T-helper 9 cell (primary cell): ENCODE measurements around the gene TULP4.
"Not testable (repeated sequence)": the region's sequence is repeated elsewhere in the genome, so short reads cannot be mapped to it uniquely, and the experiment has no call there.

Source experiments
- DNase-seq: peaks from one replicate; pipeline ENCODE4 v3.0.0-alpha.2; 2020

Gene TULP4

DNA sequence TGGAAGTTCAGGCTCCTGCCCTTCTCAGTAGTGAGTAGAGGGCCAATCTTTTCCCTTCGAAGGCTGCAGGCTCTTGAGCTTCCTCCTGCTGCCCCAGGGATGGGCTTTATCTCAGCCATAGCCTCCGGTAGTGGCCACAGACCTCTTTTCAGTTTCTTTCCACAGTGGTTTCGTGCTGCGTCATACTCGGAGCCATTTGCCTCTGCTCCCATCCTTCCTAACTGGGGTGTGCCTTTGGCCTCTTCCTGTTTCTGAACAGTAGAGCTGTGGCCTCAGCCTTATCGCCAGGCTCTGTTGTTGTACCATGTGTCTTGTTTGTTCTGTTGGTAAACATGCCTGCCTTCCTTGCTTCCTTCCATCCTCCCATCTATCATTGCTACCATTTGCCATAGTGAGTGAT lies 54.1 kb downstream of the TULP4 start:
- DNase-seq, result no peak

DNA sequence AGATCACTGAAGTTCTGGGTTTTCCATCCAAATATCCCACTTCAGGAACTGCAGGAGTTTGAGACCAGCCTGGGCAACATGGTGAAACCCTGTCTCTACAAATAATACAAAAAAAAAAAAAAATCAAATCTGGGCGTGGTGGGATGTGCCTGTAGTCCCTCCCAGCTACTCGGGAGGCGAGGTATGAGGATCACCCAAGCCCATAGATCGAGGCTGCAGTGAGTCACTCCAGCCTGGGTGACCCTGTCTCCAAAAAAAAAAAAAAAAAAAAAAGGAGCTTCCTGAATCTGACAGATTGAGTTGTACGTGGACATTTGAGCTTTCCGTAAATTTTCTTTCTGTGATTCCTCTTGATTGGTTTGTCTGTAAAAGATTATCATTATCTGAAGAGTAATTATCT lies 55.6 kb downstream of the TULP4 start:
- no peak for DNase-seq

DNA sequence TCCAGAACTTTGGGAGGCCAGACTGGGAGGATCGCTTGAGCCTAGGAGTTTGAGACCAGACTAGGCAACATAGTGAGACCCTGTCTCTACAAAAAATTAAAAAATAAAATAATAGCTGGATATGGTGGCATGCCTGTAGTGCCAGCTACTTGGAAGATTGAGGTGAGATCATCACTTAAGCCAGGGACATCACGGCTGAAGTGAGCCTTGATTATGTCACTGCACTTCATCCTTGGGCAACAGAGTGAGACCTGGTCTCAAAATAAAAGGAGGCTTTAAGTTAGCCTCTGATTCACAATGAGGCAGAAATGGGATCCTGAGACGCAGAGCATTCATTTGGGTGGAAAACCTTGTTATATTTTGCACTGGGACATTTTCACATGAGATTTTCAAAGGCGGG lies 57.0 kb downstream of the TULP4 start:
- no peak for DNase-seq

DNA sequence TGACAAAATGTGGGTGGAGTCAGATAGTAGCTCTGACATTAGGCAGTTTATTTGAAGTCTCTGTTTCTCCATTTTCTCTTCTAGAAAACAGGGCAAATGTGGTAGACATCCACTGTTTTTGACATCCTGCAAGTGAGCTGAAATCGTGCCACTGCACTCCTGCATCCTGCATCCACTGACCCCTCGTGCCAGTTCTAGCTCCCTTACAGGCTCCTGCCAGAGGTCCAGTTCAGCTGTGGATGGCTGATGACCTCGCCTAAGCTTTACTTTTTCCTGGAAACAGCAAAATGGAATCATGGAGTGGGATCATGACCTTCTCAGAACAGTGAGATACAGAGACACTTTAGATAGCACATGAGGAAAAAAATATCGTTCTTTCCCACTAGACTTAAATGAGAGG lies 58.5 kb downstream of the TULP4 start:
- no peak for DNase-seq

DNA sequence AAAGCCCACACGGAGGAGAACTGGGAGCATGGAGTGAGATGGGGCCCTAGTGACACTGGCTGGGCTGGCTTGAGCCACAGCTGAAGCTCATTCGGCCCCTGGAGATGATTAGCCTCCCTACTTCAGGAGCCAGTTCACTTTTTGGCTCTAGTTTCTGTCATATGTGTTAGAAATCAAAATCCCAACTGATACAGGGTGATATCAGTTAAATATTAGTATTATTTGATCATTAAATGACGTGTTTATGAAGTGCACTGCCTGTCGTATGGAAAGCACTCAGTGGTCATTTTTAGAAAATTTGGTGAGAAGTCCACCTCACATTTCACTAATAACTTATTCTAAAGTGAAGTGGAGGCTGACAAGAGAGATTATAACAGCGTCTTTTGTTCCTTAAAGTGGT lies 59.0 kb downstream of the TULP4 start:
- no peak for DNase-seq

DNA sequence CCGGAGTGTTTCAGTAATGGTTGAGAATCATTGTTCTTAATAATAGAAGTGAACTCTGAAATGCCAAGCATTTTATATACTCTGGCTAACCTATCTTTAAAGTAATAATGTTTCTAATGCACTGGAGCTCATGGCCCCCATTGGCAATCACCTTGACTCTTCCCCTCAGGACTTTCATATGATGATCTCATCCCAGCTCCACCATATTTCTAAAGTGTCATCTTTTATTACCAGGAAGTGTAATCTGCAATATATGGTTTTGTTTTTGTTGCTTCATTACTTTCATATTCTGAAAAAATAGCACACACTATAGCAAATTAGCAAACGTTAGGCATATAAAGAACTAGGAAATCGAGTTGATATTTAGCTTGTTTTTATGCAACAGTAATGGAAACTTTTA lies 60.3 kb downstream of the TULP4 start:
- DNase-seq, result no peak

DNA sequence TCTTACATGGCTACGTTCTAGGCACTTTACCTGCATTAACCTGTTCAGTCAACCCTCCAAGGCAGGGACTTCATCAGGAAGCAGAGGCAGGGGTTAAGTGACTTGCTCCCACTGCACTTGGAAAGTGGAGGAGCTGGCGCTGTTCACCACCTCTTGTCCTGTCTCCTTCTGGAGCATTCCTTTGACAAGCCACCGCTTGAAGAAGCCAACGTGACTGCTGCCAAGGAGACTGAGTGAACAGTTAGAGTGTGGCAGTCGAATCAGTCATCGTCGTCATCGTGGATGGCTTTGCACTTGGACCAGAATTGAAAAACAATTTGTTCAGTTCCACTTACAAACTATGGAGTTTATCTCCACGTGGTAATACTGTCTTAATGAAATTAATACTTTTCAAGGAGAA lies 60.9 kb downstream of the TULP4 start:
- no peak for DNase-seq

DNA sequence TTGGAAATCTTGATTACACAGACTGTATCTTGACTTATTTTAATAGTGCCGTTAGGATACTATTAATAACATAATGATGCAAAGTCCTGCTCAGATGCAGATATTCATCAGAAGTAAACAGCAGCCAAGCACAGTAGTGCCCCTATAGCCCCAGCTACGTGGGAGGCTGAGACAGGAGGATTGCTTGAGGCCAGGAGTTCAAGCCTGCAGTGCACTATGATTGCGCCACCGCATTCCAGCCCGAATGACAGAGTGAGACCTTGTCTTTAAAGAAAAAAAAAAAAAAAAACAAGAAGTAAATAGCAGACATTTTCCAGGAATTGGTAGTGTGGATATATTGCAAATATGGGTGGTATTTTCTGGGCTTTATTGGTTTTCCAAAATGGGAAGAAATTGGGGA lies 61.8 kb downstream of the TULP4 start:
- DNase-seq, result no peak

DNA sequence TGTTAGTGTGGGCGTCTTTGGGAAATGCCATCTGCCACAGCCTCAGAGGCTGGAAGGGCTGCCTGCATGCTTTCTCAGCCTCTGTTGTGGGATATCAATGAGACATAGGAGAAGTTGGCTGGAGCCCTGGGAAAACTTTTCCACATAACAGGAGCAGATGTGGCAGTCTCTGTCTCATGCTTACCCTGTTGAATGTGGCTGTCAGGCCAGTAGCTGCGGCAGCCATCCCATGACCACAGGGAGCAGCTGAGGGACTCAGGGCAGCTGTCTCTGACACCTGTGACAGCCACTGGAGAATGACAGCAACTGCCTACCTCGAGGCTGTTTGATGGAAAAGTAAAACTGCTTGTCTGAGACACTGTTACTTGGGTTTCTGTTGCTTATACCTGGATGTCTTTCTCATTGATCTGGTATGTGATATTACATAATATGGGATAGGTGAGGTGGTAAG lies 64.4 kb downstream of the TULP4 start:
- DNase-seq, result no peak

DNA sequence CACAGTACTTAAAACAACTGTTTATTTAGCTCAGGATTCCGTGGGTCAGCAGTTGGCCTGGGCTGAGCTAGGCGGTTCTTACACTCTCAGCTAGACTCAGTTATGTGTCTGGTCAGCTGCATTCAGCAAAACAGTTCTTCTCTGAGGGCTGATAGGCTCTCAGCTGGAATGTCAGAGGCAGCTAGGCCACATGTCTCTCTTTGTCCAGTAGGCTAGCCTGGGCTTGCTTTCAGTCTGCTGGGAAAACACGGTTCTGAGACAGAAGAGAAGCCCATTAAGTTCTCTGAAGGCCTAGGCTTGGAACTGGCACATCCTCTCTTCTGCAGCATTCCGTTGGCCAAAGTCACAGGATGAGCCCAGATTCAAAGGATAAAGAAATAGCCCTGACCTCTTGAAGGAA lies 65.6 kb downstream of the TULP4 start:
- no peak for DNase-seq

DNA sequence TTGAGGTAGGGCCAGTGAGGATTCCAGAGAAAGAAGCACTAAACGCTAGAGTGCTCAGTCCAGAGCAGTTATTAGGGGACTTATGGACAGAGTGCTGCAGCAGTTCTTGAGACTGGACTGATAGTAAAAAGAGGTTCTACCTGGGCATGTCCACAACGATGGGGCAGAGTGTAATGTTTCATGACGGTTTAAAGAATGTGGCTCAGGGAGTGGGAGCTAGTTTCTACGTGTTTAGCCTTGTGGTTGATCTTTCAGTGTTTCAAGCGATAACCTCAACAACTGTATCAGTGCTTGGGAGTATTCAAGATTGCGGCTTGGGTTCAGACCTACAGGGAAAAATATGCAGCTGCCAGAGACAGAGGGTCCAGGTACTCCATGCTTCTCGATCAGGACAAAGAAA lies 67.1 kb downstream of the TULP4 start:
- DNase-seq, result no peak

DNA sequence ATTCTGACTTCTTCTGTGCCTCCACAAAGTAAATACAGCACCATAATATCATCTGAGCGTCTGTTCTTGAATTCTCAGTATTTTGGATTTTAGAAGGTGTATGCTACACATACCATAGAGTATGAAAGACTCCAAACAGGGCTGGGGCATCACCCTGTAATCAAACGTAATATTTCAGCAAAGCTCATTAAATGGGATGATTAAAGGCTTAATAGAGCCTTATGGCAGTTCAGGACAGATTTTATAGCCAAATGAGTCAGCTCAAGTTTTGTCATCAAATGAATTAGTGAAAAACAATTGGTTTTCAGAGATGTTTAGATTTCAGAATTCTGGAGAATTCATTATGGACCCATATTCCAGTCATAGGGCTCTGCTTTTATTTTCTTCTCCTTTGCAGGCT lies 68.9 kb downstream of the TULP4 start:
- DNase-seq, result no peak

DNA sequence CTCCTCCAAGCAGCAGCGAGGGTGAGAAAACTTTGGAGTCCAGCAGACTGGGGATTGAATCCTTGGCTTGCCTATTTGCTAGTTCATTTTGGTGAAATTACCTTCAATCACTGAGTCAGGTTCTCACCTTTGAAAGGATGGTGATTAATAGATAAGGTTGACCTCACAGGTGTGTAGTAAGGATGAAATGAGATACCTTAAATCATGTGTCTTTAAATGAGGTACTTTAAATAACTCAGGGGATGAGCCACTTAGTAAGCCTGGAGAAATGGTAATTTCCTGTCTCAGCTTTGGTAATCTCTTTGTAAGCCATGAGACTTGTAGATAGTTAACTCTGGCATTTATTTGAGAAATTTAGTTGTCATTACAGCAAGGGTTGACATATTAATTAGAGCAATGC lies 70.2 kb downstream of the TULP4 start:
- no peak for DNase-seq

DNA sequence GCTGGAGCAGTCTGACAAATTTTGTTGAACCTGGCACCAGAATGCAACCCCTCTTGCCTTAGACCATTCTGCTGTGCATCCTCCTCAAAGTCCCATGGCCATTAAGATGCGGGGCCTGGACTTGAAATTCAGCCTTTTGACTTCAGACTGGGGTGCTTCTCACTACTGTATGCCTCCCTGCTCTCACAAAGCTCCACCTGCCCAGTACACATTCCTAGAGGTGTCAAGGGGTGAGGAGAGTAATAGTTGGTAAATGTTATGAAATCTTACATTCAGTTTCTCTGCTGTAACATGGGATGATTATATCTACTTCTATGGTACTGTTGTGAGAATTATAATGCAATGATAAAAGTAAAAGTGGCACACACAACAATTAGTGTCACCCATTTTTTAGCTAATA lies 70.8 kb downstream of the TULP4 start:
- DNase-seq, result no peak

DNA sequence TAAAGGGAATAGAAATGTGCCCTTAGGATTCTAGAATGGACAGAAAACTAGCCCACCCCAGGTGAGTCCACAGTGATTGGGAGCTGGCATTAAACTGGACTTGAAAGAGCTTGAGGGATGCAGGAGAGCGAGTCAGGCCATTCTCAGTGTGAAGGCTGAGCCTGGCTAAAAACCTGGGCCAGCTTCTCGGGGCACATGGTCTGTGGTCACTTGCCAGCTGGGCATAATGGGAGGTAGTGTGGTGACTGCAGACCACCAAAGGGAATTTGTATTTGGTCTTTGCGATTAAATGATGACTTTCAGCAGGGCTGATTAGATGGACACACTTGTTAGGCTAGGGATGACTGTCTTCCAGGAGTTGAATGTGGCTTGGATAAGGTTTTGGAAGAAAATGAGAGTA lies 71.3 kb downstream of the TULP4 start:
- no peak for DNase-seq

DNA sequence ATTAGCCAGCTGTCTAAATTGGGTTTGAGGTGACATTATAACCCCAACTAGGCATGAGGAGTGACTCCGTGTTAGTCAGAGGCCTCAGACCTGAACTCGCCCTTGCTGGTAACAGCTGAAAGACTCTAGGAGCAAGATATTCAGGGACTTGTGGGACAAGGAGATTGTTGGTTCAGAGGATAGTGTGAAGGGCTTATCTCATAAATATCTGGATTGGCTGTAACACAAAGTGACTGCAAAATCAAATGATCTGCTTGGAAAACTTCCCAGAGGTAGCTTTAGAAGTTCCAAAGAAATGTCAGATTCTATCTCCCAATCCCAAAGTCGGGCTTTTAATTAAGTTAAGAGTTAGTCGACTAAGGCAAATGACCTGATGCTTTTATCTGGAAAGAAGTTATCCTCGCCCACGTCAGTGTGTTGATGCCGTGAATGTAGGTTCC lies 72.4 kb downstream of the TULP4 start:
- no peak for DNase-seq

DNA sequence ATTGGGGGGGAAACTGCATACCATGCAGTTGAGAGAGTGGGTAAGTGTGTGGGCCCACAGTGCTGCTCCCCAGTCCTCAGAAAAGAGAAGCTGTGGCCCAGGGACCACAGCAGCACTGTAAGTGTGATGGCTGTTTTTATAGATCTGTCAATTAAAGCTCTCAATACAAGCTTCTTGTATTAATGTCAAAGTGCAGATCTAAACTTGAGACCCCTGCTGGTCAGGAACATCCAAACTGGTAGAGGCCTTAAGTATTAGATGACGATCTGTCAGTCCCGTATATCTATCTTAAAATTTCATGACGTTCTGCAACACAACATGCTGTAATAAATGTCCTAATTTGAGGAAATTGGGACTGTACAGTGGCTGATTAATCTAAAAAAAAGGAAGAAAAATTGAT lies 74.8 kb downstream of the TULP4 start:
- DNase-seq, result no peak

DNA sequence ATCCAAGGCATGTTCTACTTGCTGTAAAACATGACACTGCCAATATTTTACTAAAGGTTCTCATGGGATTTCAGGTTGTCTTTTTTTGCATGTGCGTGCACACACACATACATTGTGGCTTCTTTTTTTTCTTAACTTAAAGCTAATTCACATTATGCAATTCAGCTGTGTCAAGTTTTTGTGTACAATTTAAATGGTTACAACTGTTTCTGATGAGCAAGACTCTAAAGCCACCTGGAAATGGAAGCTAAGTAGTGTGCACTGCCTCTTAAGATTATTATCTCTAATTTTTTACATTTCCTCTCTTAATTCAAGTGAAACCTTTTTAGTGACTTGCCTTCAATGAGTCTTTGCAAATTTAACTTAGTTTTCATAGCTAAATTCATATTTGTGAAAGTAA lies 75.3 kb downstream of the TULP4 start:
- DNase-seq, result no peak

DNA sequence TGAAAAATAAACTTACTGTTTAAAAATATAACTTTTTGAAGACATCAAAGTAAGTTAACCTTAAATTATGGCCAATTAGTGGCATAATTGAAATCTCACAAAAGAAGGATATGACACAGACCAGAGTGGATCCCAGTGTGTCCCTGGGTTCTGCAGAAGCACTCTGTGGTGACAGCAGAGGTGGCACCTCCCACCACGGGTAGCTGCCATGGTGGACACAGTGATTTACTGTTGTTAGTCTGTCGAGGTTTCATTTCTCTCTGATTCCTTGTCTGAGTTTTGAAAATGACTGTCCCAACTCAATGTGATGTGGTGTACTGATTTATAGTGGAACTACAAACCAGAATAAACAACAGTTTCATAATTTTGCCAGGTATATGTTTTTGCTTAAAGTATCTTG lies 76.5 kb downstream of the TULP4 start:
- DNase-seq, result no peak

DNA sequence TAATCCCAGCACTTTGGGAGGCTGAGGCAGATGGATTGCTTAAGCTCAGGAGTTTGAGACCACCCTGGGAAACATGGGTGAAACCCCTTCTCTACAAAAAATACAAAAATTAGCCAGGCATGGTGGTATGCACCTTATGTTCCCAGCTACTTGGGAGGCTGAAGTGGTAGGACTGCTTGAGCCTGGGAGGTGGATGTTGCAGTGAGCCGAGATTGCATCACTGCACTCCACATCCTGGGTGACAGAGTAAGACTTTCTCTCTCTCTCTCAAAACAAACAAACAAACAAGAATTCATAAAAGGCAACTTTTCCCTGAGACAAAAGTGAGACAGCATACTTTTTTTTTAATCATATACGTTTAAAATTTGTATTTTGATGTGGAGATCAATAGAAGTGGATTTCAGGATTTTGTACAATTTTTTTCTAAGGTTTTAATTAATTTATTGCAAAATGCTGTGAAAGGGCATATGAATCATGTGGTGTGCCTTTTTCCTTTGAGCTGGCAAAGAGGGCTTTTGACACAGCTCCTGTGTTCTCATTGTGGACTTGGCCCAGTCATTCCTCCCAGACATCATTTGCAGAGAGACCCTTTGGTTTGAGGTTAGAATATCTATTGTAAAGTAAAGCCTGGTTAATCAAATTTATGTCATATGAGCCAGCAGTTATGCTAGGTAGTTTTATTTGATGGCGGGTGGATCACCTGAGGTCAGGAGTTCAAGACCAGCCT lies 77.1 kb downstream of the TULP4 start:
- DNase-seq, result no peak

DNA sequence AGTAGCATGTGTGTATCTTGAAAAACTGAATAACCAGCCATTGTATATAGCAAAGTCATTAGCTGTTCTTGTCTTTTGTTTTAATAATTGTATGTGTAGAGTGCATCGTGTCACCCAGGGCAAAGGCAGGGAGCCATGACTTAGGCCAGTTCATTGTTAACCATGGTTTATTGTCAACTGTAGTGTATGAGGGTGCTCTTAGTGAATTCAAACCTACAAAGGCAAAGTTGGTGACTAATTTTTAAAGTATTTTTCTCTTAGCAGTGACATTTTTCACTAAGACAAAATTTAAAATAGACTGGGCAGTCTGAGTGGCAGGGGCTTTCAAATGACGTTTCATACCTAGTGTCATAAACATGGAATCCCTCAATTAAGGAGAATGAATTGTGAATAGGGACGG lies 79.0 kb downstream of the TULP4 start:
- DNase-seq, result no peak

DNA sequence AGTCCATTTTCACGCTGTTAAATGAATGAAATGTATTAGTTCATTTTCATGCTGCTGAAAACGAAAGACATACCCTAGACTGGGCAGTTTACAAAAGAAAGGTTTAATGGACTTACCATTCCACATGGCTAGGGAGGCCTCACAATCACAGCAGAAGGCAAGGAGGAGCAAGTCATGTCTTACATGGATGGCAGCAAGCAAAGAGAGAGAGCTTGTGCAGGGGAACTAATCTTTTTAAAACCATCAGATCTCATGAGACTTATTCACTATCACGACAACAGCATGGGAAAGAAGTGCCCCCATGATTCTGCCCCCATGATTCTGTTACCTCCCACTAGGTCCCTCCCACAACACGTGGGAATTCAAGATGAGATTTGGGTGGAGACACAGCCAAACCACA lies 79.7 kb downstream of the TULP4 start:
- not testable (repeated sequence) for DNase-seq

DNA sequence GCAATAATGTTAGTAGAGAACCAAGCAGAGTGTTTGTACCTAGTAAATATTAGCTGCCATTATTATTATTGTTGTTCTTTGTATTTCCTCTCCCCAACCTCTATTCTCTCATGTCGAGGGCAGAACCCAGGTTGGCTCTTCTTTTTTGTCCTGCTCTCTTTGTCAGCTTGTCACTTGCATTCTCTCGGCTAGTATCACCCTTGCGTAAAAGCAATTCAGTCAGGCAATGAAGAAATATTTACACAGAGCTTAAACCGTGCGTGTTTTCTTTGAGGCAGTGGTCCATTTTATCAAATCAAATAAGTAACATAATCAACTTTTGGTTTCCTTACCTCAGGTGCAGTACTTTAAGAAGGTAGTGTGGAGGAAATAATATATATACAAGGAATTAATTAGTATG lies 83.9 kb downstream of the TULP4 start:
- DNase-seq, result no peak

DNA sequence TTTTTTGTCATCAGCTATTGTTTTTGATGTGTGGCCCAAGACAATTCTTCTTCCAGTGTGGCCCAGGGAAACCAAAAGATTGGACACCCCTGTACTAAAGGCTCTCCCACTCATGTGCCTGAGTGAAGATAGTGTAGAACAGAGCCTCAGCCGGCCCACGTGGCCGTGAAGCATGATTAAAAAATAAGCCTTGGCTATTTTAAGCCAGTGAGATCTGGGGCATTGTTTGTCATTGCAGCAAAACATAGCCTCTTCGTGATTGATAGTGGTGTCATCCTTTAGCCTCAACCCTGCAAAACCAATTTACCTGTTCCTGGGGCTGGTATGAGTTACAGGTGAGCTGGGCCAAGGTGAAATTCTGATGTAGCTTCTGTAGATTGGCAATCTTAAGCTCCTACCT lies 85.3 kb downstream of the TULP4 start:
- no peak for DNase-seq

DNA sequence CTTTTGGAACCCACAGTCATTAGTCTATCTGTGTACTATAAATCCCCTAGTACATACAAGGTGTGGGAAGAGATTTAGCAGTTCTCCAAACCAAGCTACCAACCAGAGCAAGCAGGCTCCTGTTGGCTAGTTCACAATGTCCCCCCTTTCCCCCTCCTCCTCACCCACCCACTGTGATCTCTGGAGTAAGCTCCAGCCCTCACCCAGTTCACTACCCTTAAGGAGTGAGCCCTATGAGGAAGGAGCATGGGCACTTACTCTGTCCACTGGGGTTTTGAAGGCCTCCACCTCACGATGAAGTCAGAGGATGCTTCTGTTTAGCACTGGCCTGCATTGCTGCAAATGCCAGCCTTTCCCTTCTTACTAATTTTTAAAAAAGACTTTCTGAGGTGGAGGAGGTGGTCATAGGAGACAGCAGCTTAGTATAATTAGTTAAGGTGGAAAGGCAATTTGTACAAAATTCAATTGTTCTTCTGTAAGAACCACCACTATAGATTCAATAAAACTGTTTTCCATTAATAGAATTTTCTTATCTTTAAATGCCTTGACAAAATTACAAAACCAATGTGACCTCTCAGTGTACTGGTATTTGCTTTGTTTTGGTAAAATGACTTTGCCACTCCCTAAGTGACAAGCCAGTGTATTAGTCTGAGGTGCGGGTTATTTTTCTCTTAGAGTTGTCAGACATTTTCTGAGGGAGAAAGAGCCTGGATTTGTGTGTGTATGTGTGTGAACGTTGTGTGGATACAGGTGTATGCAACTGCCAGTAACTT lies 86.2 kb downstream of the TULP4 start:
- no peak for DNase-seq
